ENCODE data around the gene TOMT. TPM values are rescaled to one million over a fixed set of nuclear protein-coding genes. Genes with fewer than 3 reads are reported as not detected.

The TOMT gene
- total RNA-seq, 1 donor from 2014 or later, result not detected

DNA sequence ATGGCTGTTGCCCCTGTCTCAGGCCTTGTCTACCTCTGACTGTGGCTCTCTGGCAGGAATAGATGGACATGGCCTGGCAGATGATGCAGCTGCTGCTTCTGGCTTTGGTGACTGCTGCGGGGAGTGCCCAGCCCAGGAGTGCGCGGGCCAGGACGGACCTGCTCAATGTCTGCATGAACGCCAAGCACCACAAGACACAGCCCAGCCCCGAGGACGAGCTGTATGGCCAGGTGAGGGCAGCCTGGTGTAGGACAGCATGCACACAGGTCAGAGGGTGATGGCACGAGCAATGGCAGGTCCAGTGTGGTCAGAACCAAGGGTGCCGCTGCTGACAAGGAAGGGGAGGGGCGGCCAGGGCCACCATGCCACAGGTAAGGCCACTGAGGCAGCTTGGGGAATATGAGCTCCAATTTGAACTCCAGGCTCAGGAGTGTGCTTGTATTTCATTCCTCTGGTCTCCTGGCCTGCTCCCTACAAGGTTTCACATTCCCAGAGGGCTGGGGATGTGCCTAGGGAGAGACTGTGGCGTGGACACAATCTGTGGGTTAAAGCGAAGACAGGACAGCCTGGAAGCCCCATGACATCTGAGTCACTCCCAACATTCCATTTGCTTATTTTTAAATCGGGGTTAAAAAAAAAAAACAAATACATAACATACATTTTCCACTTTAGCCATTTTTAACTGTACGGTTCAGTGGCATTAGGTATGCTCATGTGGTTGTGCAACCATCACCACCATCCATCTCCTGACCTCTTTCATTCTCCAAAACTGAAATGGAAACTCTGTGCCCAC is 30.4 kb downstream of the TOMT start:
- Mint-ChIP-seq H3K9me3 (ENCODE audit: low read depth) (no peaks in the 10 kb centered on the region), H3K36me3 (ENCODE audit: insufficient read depth) (no peaks in the 10 kb centered on the region), H3K4me1 (ENCODE audit: low read depth) (peaks cover 1% of the 10 kb centered on the region), H3K4me3 (ENCODE audit: low read depth) (no peak overlapping the region), H3K27ac (no peak overlapping the region), H3K27me3 (peaks cover 6% of the 10 kb centered on the region)
- no peak for DNase-seq (ENCODE audit: low spot score, unreplicated experiment)
- TF ChIP-seq, protein P1, sequence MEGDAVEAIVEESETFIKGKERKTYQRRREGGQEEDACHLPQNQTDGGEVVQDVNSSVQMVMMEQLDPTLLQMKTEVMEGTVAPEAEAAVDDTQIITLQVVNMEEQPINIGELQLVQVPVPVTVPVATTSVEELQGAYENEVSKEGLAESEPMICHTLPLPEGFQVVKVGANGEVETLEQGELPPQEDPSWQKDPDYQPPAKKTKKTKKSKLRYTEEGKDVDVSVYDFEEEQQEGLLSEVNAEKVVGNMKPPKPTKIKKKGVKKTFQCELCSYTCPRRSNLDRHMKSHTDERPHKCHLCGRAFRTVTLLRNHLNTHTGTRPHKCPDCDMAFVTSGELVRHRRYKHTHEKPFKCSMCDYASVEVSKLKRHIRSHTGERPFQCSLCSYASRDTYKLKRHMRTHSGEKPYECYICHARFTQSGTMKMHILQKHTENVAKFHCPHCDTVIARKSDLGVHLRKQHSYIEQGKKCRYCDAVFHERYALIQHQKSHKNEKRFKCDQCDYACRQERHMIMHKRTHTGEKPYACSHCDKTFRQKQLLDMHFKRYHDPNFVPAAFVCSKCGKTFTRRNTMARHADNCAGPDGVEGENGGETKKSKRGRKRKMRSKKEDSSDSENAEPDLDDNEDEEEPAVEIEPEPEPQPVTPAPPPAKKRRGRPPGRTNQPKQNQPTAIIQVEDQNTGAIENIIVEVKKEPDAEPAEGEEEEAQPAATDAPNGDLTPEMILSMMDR (IDR thresholded peaks at IDR 0.05; ENCODE audit: unreplicated experiment), result no peak

- TF ChIP-seq, protein P1 (IDR thresholded peaks at IDR 0.05; ENCODE audit: unreplicated experiment), result no peak
- Mint-ChIP-seq H3K27ac (no peak overlapping the region), H3K36me3 (ENCODE audit: insufficient read depth) (no peaks in the 10 kb centered on the region), H3K4me3 (ENCODE audit: low read depth) (no peak overlapping the region), H3K4me1 (ENCODE audit: low read depth) (peaks cover 1% of the 10 kb centered on the region), H3K9me3 (ENCODE audit: low read depth) (no peaks in the 10 kb centered on the region), H3K27me3 (peaks cover 6% of the 10 kb centered on the region)
- no peak for DNase-seq (ENCODE audit: low spot score, unreplicated experiment)
Measured at GRCh38 chr11:72136684-72137262, 31.0 kb downstream of the TOMT start.

DNA sequence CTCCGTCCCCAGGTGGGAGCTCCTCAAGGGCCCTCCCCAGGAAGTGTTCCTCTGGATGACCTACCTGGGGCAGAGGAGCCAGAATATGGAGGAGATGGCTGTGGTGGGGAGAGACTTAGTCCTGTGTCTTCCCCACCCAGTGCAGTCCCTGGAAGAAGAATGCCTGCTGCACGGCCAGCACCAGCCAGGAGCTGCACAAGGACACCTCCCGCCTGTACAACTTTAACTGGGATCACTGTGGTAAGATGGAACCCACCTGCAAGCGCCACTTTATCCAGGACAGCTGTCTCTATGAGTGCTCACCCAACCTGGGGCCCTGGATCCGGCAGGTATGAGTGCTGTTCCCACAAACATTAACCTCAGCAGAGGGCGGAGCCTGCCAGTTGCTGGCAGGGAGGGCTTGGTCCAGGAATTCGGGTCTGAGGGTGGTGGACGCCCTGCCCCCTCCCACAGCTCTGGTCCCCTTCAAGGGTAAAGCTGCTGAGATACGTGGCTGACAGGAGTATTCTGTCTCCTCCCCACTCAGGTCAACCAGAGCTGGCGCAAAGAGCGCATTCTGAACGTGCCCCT is 33.2 kb downstream of the TOMT start:
- H3K27ac Mint-ChIP-seq, result no peak overlapping the region
- H3K36me3 Mint-ChIP-seq (ENCODE audit: insufficient read depth), result no peaks in the 10 kb centered on the region
- no peaks in the 10 kb centered on the region for H3K27me3 Mint-ChIP-seq
- peaks cover 2% of the 10 kb centered on the region for H3K4me1 Mint-ChIP-seq (ENCODE audit: low read depth)
- DNase-seq (ENCODE audit: low spot score, unreplicated experiment), result no peak
- no peaks in the 10 kb centered on the region for H3K9me3 Mint-ChIP-seq (ENCODE audit: low read depth)
- TF ChIP-seq, protein P1 (IDR thresholded peaks at IDR 0.05; ENCODE audit: unreplicated experiment), result no peak
- H3K4me3 Mint-ChIP-seq (ENCODE audit: low read depth), result no peak overlapping the region

- H3K4me1 Mint-ChIP-seq (ENCODE audit: low read depth), result peaks cover 3% of the 10 kb centered on the region
- no peak overlapping the region for H3K27ac Mint-ChIP-seq
- TF ChIP-seq, protein P1 (IDR thresholded peaks at IDR 0.05; ENCODE audit: unreplicated experiment), result no peak
- no peaks in the 10 kb centered on the region for H3K27me3 Mint-ChIP-seq
- H3K4me3 Mint-ChIP-seq (ENCODE audit: low read depth), result no peak overlapping the region
- H3K9me3 Mint-ChIP-seq (ENCODE audit: low read depth), result no peaks in the 10 kb centered on the region
- no peak for DNase-seq (ENCODE audit: low spot score, unreplicated experiment)
- no peaks in the 10 kb centered on the region for H3K36me3 Mint-ChIP-seq (ENCODE audit: insufficient read depth)
Measured at GRCh38 chr11:72139500-72139899, 33.8 kb downstream of the TOMT start.

DNA sequence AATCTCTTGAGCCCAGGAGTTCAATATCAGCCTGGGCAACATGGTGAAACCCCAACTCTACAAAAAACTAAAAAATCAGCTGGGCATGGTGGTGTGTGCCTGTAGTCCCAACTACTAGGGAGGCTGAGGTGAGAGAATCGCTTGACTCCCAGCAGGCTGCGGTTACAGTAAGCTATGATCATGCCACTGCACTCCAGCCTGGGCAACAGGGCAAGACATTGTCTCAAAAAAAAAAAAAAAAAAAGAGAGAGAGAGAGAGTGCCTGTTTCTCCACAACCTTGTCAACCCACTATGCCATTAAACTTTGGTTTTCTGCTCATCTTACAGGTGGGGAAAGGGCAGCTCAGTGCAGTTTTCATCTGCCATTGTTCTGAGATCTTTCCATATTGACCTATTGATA is 34.9 kb downstream of the TOMT start:
- no peak for DNase-seq (ENCODE audit: low spot score, unreplicated experiment)
- no peak overlapping the region for H3K4me3 Mint-ChIP-seq (ENCODE audit: low read depth)
- no peaks in the 10 kb centered on the region for H3K9me3 Mint-ChIP-seq (ENCODE audit: low read depth)
- peaks cover 3% of the 10 kb centered on the region for H3K4me1 Mint-ChIP-seq (ENCODE audit: low read depth)
- H3K27ac Mint-ChIP-seq, result no peak overlapping the region
- no peaks in the 10 kb centered on the region for H3K27me3 Mint-ChIP-seq
- TF ChIP-seq, protein P1 (IDR thresholded peaks at IDR 0.05; ENCODE audit: unreplicated experiment), result no peak
- no peaks in the 10 kb centered on the region for H3K36me3 Mint-ChIP-seq (ENCODE audit: insufficient read depth)
